H1 (cell line): ENCODE data around the gene KRT7. TPM values are rescaled to one million over a fixed set of nuclear protein-coding genes. Genes with fewer than 3 reads are reported as not detected.

Source experiments
- CTCF ChIA-PET: fragments of 300-600 bp; sonication (Branson Sonifier 250); formaldehyde crosslinking; loops from one replicate; lab custom pipeline; 2021; ENCODE audit not compliant: partially characterized antibody; lab: Charles Lee
- POLR2A ChIA-PET: fragments of 300-600 bp; sonication (Branson Sonifier 250); formaldehyde crosslinking; loops from one replicate; lab custom pipeline; 2021; ENCODE audit warnings: inconsistent platforms; ENCODE audit not compliant: partially characterized antibody; lab: Charles Lee
- DNase-seq, 2 experiments: peaks; one replicate each; pipeline versions ENCODE4 v3.0.0 to v3.0.0-alpha.2; 2010 to 2022; ENCODE audit warnings: low spot score in 2 of 2, low read depth in 1 of 2, mixed read lengths in 1 of 2
- FAIRE-seq: peaks from 2 replicates; lab custom pipeline; 2011; peaks lifted over from hg19 to GRCh38; lab: Jason Lieb, UNC
- H2AFZ ChIP-seq: 2 replicates; pipeline ENCODE4 v1.8.1; 2012; ENCODE audit warnings: low read length, inconsistent platforms
- H2AK5ac ChIP-seq: 2 replicates; pipeline ENCODE4 v1.6.1; 2013; ENCODE audit warnings: low read depth, low read length
- H2BK120ac ChIP-seq: replicated peaks from 2 replicates; pipeline ENCODE3; 2013; ENCODE audit warnings: low read depth, low read length, inconsistent platforms
- H2BK12ac ChIP-seq: 2 replicates; pipeline ENCODE4 v1.6.1; 2013; ENCODE audit warnings: low read depth, low read length
- H2BK15ac ChIP-seq: 2 replicates; pipeline ENCODE4 v1.6.1; 2013; ENCODE audit warnings: low read length
- H2BK20ac ChIP-seq: 2 replicates; pipeline ENCODE4 v1.6.1; 2013; ENCODE audit warnings: low read length
- H2BK5ac ChIP-seq: 2 replicates; pipeline ENCODE4 v1.6.1; 2013; ENCODE audit warnings: low read depth, low read length
- H3K14ac ChIP-seq: 2 replicates; pipeline ENCODE4 v1.6.1; 2013; ENCODE audit warnings: inconsistent platforms; ENCODE audit not compliant: insufficient read length
- H3K18ac ChIP-seq: 2 replicates; pipeline ENCODE4 v1.6.1; 2013; ENCODE audit warnings: low read length; ENCODE audit errors: extremely low read depth
- H3K23ac ChIP-seq: 2 replicates; pipeline ENCODE4 v1.6.1; 2013; ENCODE audit warnings: inconsistent platforms; ENCODE audit not compliant: insufficient read length
- H3K23me2 ChIP-seq: 2 replicates; pipeline ENCODE4 v1.6.1; 2013; ENCODE audit warnings: low read depth, low read length
- H3K27ac ChIP-seq: 2 replicates; pipeline ENCODE4 v1.6.1; 2011; ENCODE audit warnings: low read depth, low read length, inconsistent platforms
- H3K27me3 ChIP-seq, 4 experiments: replicated peaks in 1 of 4; 1 replicate in 1 of 4; 2 replicates in 3 of 4; pipeline versions ENCODE4 v1.6.1 to v1.8.1; 2011 to 2013; ENCODE audit warnings: low read length in 3 of 4, mild to moderate bottlenecking in 3 of 4, inconsistent platforms in 2 of 4, mixed read lengths in 2 of 4, moderate library complexity in 1 of 4; ENCODE audit not compliant: control insufficient read depth in 3 of 4, insufficient read depth in 3 of 4; ENCODE audit errors: extremely low read depth in 1 of 4
- H3K36me3 ChIP-seq, 4 experiments: 2 replicates each; pipeline versions ENCODE4 v1.6.1 to v1.8.1; 2011 to 2013; ENCODE audit warnings: mild to moderate bottlenecking in 4 of 4, low read length in 3 of 4, moderate library complexity in 2 of 4, control low read depth in 1 of 4, inconsistent platforms in 1 of 4; ENCODE audit not compliant: insufficient read depth in 4 of 4, control insufficient read depth in 2 of 4
- H3K4ac ChIP-seq: replicated peaks from 2 replicates; pipeline ENCODE3; 2013; ENCODE audit warnings: low read length, low read depth, mixed read lengths, inconsistent platforms; ENCODE audit not compliant: insufficient read length
- H3K4me1 ChIP-seq, 4 experiments: replicated peaks in 1 of 4; 1 replicate in 1 of 4; 2 replicates in 3 of 4; pipeline versions ENCODE4 v1.6.1 to v1.8.1; 2011 to 2013; ENCODE audit warnings: low read length in 3 of 4, inconsistent platforms in 2 of 4, mixed read lengths in 1 of 4; ENCODE audit not compliant: insufficient read depth in 4 of 4, control insufficient read depth in 3 of 4
- H3K4me2 ChIP-seq, 2 experiments: 2 replicates each; pipeline versions ENCODE4 v1.6.1 to v1.8.1; 2011 to 2013; ENCODE audit warnings: low read depth in 2 of 2, low read length in 2 of 2, control low read depth in 1 of 2, inconsistent platforms in 1 of 2, mild to moderate bottlenecking in 1 of 2; ENCODE audit not compliant: insufficient read depth in 1 of 2
- H3K4me3 ChIP-seq, 4 experiments: fragments of 200-600, 300-600 bp in 1 of 4; sonication (generic), shearing (Covaris generic), sonication (Bioruptor Twin) in 1 of 4; 2 replicates each; pipeline versions ENCODE4 v1.5.1 to v1.8.1; 2011 to 2016; ENCODE audit warnings: low read length in 4 of 4, low read depth in 3 of 4, control low read depth in 2 of 4, inconsistent platforms in 2 of 4, mild to moderate bottlenecking in 2 of 4, mixed read lengths in 1 of 4, moderate library complexity in 1 of 4; ENCODE audit not compliant: insufficient read depth in 2 of 4; ENCODE audit errors: extremely low read depth in 1 of 4
- H3K56ac ChIP-seq: replicated peaks from 2 replicates; pipeline ENCODE3; 2013; ENCODE audit warnings: low read depth, mild to moderate bottlenecking, mixed read lengths, low read length, inconsistent platforms; ENCODE audit not compliant: insufficient read length
- H3K79me1 ChIP-seq: 2 replicates; pipeline ENCODE4 v1.6.1; 2013; ENCODE audit warnings: low read depth, low read length, control low read depth
- H3K79me2 ChIP-seq, 2 experiments: 2 replicates each; pipeline versions ENCODE4 v1.6.1 to v1.8.1; 2012 to 2013; ENCODE audit warnings: low read length in 2 of 2, mild to moderate bottlenecking in 2 of 2, inconsistent platforms in 1 of 2; ENCODE audit not compliant: insufficient read depth in 2 of 2, control insufficient read depth in 1 of 2
- H3K9ac ChIP-seq, 4 experiments: replicated peaks in 1 of 4; 1 replicate in 1 of 4; 2 replicates in 3 of 4; pipeline versions ENCODE4 v1.6.1 to v1.8.1; 2011 to 2013; ENCODE audit warnings: low read depth in 3 of 4, low read length in 3 of 4, control low read depth in 2 of 4, mild to moderate bottlenecking in 2 of 4, moderate library complexity in 2 of 4, inconsistent platforms in 1 of 4; ENCODE audit errors: extremely low read depth in 1 of 4
- H3K9me3 ChIP-seq, 2 experiments: 2 replicates each; pipeline versions ENCODE4 v1.6.1 to v1.8.1; 2012 to 2013; ENCODE audit warnings: mild to moderate bottlenecking in 2 of 2, moderate library complexity in 2 of 2, control low read depth in 1 of 2, inconsistent platforms in 1 of 2, low read depth in 1 of 2, low read length in 1 of 2, mixed read lengths in 1 of 2; ENCODE audit not compliant: insufficient read depth in 2 of 2
- H4K20me1 ChIP-seq, 2 experiments: replicated peaks in 1 of 2; 2 replicates each; pipeline versions ENCODE3 to v1.8.1; 2011 to 2013; ENCODE audit warnings: inconsistent platforms in 2 of 2, low read length in 2 of 2, mild to moderate bottlenecking in 1 of 2; ENCODE audit not compliant: insufficient read depth in 2 of 2, control insufficient read depth in 1 of 2
- H4K5ac ChIP-seq: 2 replicates; pipeline ENCODE4 v1.6.1; 2013; ENCODE audit warnings: low read length, low read depth, mixed read lengths, inconsistent platforms; ENCODE audit not compliant: insufficient read length
- H4K8ac ChIP-seq: 2 replicates; pipeline ENCODE4 v1.8.0; 2013; ENCODE audit warnings: mild to moderate bottlenecking, moderate library complexity, low read length, inconsistent platforms; ENCODE audit not compliant: insufficient read depth; ENCODE audit errors: extremely low read depth
- H4K91ac ChIP-seq: replicated peaks from 2 replicates; pipeline ENCODE3; 2013; ENCODE audit warnings: low read length, mixed read lengths, inconsistent platforms; ENCODE audit not compliant: insufficient read length
- SP4 ChIP-seq: IDR thresholded peaks from 2 replicates; pipeline ENCODE4 v1.6.1; 2012; ENCODE audit warnings: low read length, inconsistent platforms
- TBP ChIP-seq: IDR thresholded peaks from 2 replicates; pipeline ENCODE4 v1.6.1; 2011; ENCODE audit warnings: low read depth, low read length, improper control_type of control experiment
- WGBS, 2 experiments: shearing (Covaris generic) in 1 of 2; methylation state at CpG; one replicate each; pipeline versions ENCODE4 v1.1.6 to v1.1.7; 2013 to 2015; ENCODE audit warnings: low lambda C conversion rate in 2 of 2, mixed read lengths in 2 of 2, inconsistent platforms in 1 of 2, low coverage in 1 of 2, missing lambda C conversion rate in 1 of 2; ENCODE audit not compliant: insufficient replicate concordance in 2 of 2, insufficient coverage in 1 of 2, insufficient read length in 1 of 2; ENCODE audit errors: extremely low coverage in 1 of 2, missing lambda C conversion rate in 1 of 2; 5-methylcytosine and 5-hydroxymethylcytosine counted together
- polyA plus RNA-seq, 7 experiments: library from polyadenylated mRNA; depleted of rRNA in 3 of 7; stranded (reverse) in 5 of 7; unstranded in 2 of 7; fragments of >200 nt in 5 of 7; fragments of 200-250 nt in 2 of 7; gene quantifications; 1 replicate in 5 of 7; 2 replicates in 1 of 7; 4 replicates in 1 of 7; pipeline versions ENCODE4 v1.2.1 to v1.2.3, GENCODE V29; 2011 to 2013; ENCODE audit warnings: missing spikeins in 2 of 7, mixed read lengths in 2 of 7
- total RNA-seq: library from RNA; stranded (reverse); fragmentation: NEBNext Ultra II Directional; extraction: Animal tissue kit (Norgen Biotek cat#: 25700); gene quantifications from 2 replicates; pipeline ENCODE4 v1.2.1, GENCODE V29; 2021

KRT7 gene
- total and polyA plus RNA-seq, 2 of the 8 experiments (the other 6 are each of a cell fraction or from before 2014, with no cell fraction given), result 13.2 to 19.0 TPM

GRCh38 chr12:52193532-52193931 is 39.5 kb upstream of the KRT7 start:
- H3K79me1 ChIP-seq, result no peaks in the 10 kb centered on the region
- no peaks in the 10 kb centered on the region for H3K27me3 ChIP-seq
- FAIRE-seq, result no peak
- 88% methylated on average over 6 of the region's 6 CpGs; no CpG with 5 or more reads in 1 of the 2 experiments for WGBS, 2 experiments
- peak overlapping the region; percentile 53; the same call in 1 of the 2 replicates for H2AK5ac ChIP-seq
- H3K4me1 ChIP-seq, result peaks cover 0 to 11% (median 6%) of the 10 kb centered on the region in 4 experiments; a peak in 4 of 7 replicates
- no peak overlapping the region for H3K4me2 ChIP-seq
- ChIA-PET POLR2A (interaction anchor here (2.2 kb wide), 1 partner anchor 10 kb away, joined by 9 read pairs; no protein-coding TSS in a partner anchor), CTCF (interaction anchor here (0.6 to 3.6 kb wide), 12 partner anchors 18 to 368 kb away, joined by 3 to 18 read pairs (median 6); no protein-coding TSS in a partner anchor)
- H4K5ac ChIP-seq, result no peak overlapping the region
- no peak overlapping the region for H3K14ac ChIP-seq
- no peak overlapping the region for H3K4ac ChIP-seq
- H3K56ac ChIP-seq, result no peak overlapping the region
- no peaks in the 10 kb centered on the region for H3K23me2 ChIP-seq
- H3K27ac ChIP-seq, result no peak overlapping the region
- no peak overlapping the region for H2BK5ac ChIP-seq
- H2BK120ac ChIP-seq, result no peak overlapping the region
- TF ChIP-seq TBP (no peak), SP4 (no peak)
- no peak overlapping the region for H4K91ac ChIP-seq
- DNase-seq, result no peak
- H2BK12ac ChIP-seq, result 0 out of 2 replicates have a peak overlapping the region, but pooled peaks have one; percentile 68
- H3K23ac ChIP-seq, result no peak overlapping the region
- H3K18ac ChIP-seq, result no peak overlapping the region
- H3K36me3 ChIP-seq, result no peaks in the 10 kb centered on the region
- H2BK15ac ChIP-seq, result no peak overlapping the region
- no peak overlapping the region for H2AFZ ChIP-seq
- H4K8ac ChIP-seq, result no peak overlapping the region
- H3K9me3 ChIP-seq, result no peaks in the 10 kb centered on the region
- H2BK20ac ChIP-seq, result no peak overlapping the region
- H3K79me2 ChIP-seq, result no peaks in the 10 kb centered on the region
- H3K4me3 ChIP-seq, result no peak overlapping the region
- H4K20me1 ChIP-seq, result no peaks in the 10 kb centered on the region
- H3K9ac ChIP-seq, result no peak overlapping the region
